ENCODE data around the gene ATP6V0A1.

GRCh38 chr17:42513686-42514085 is 55.0 kb downstream of the ATP6V0A1 start:
- no peak for TF ChIP-seq EP300 (IDR thresholded peaks at IDR 0.05)
- no peak for TF ChIP-seq POLR2A (IDR thresholded peaks at IDR 0.05)

Measured in tibial nerve (tissue), 3 donors.